NCI-H2227 treated with DMSO at 0.1 percent for 48 hours (cell line): ENCODE data around the gene CYB5A.
"Not testable (repeated sequence)": the region's sequence is repeated elsewhere in the genome, so short reads cannot be mapped to it uniquely, and the experiment has no call there.

Experiments used
- DNase-seq: peaks from one replicate; lab custom pipeline; 2025; lab: John Stamatoyannopoulos, UW

Gene CYB5A

GRCh38 chr18:74294526-74294925 is 2.8 kb upstream of the CYB5A start:
- DNase-seq: no peak

GRCh38 chr18:74292982-74293381 is 1.2 kb upstream of the CYB5A start:
- DNase-seq: not testable (repeated sequence)

- no peak for DNase-seq
These were observed 737 bp upstream of the CYB5A start for GRCh38 chr18:74292541-74292858.

- DNase-seq: no peak
These were observed 342 bp downstream of the CYB5A start for GRCh38 chr18:74291472-74291770.

- no peak for DNase-seq
These were observed 830 bp downstream of the CYB5A start for GRCh38 chr18:74290794-74291471.

- no peak for DNase-seq
These were observed 1.7 kb downstream of the CYB5A start for GRCh38 chr18:74290021-74290420.

- DNase-seq: no peak
These were observed 2.6 kb downstream of the CYB5A start for GRCh38 chr18:74289137-74289536.

- DNase-seq: no peak
These were observed 3.0 kb downstream of the CYB5A start for GRCh38 chr18:74288730-74289129.

- DNase-seq: no peak
These were observed 3.7 kb downstream of the CYB5A start for GRCh38 chr18:74288041-74288440.

- DNase-seq: no peak
These were observed 4.9 kb downstream of the CYB5A start for GRCh38 chr18:74286856-74287255.

GRCh38 chr18:74286106-74286855 is 5.5 kb downstream of the CYB5A start:
- DNase-seq: no peak

- not testable (repeated sequence) for DNase-seq
These were observed 6.2 kb downstream of the CYB5A start for GRCh38 chr18:74285583-74285982.

GRCh38 chr18:74284980-74285355 is 6.8 kb downstream of the CYB5A start:
- no peak for DNase-seq

GRCh38 chr18:74284191-74284979 is 7.4 kb downstream of the CYB5A start:
- DNase-seq: peak; percentile 24

- DNase-seq: no peak
These were observed 8.1 kb downstream of the CYB5A start for GRCh38 chr18:74283646-74284045.

GRCh38 chr18:74282755-74283554 is 8.8 kb downstream of the CYB5A start:
- DNase-seq: no peak

GRCh38 chr18:74281980-74282754 is 9.6 kb downstream of the CYB5A start:
- no peak for DNase-seq

- DNase-seq: no peak
These were observed 10.5 kb downstream of the CYB5A start for GRCh38 chr18:74281011-74281979.

- no peak for DNase-seq
These were observed 12.8 kb downstream of the CYB5A start for GRCh38 chr18:74278983-74279382.

GRCh38 chr18:74278058-74278457 is 13.7 kb downstream of the CYB5A start:
- no peak for DNase-seq
